NCI-H774 (cell line): ENCODE measurements around the gene FSIP1.

ENCODE experiments used
- DNase-seq: peaks from one replicate; lab custom pipeline; 2025; lab: John Stamatoyannopoulos, UW

The FSIP1 gene

DNA sequence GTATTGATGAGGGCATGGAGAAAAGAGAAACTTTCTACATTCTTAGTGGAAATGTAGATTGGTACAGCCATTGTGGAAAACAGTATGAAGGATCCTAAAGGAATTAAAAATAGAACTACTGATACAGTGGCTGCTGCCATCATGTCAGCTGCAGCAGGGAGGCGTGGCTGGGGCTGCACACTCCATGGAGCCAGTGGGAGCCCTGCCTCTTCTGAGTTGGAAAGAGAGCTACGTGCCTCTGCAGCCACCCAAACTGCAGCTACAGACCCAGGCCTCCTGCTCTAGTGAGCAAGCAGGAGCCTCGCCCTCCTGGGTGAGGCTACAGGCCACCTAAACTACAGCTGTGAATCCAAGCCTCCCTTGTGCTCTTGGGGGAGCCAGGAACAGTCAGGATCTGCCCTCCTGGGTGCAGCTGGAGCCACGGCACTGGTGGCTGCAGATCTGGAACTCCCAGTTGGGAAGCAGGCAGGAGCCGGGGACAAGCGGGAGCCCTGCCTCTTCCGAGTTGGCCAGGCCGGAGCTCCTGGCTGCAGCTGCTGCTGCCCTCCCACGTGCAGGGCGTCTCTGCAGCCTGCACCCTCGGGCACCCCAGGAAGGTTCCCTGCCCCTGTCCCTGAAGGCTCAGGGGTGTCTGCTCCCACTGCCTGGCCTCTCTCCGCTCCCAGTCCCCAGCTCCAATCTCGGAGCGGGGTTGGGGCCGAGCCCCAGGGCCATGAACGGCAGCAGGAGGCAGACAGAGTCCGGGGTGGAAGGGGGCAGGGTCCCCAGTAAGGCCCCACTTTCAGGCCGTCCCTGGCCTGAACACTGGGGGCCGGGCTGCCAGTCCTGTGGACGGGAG lies 137.3 kb downstream of the FSIP1 start:
- DNase-seq: no peak

DNA sequence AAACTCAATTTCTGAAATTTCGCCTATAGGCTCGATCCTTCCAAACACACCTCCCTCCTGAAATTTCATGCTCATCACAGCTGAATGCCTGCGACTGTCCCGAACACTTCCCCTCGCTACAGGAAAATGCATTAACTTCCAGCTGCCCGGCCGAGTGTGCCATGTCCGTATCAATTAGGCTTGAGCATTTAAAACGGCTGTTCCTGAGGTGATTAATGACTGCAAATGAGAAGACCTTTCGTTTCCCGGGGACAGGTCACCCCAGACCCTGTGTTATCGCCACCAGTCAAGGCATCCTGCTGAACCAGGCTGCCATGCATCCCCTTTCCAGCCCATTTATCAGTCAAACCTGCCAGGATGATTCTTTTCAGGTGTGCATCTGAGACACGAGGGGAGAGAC lies 138.5 kb downstream of the FSIP1 start:
- DNase-seq: no peak

DNA sequence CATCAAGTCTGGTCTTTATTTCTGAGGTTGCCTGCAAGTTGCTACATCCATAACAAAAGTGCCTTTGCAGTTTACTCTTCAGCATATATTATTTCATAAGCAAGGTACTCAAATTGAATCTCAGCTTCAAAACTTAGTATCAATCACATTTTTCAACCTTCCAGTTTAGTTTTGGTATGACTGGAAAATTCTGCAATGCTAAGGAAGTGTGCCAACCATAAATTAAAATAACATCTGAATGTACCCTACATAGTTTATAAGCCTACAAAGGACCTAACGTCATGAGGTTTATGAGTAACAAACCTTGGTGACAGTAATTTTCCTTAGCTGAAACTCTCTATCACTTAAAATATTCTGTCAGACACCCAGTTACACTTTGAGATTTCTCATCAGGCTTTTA lies 138.9 kb downstream of the FSIP1 start:
- no peak for DNase-seq

DNA sequence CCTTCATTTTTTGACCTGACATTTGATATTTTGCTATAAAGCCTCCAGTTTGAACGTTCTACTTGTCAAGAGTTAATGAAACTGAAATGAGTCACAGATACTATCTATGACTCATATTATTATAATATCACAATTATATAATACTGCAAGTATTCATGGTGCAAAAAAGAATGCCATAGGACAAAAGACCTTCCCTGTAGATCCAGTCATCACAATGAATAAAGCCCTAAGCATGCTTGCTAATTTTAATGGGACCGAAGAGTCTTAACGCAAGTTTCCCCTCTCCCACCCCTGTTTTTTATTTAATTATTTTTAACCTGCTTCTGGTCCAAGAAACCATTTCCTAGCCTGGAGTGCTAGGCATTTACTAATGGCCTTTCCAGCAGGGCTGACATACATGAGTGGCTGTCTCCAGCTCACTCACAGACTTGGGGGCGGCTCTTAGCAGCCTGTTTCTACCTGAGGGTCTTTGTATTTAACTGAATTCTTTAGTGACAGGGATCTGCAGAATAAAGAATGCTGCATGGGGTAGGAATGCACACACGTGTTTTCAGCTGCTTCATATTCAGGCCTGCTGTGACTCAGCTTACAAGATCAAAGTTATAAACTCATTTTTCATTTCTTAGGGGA lies 140.5 kb downstream of the FSIP1 start:
- no peak for DNase-seq

DNA sequence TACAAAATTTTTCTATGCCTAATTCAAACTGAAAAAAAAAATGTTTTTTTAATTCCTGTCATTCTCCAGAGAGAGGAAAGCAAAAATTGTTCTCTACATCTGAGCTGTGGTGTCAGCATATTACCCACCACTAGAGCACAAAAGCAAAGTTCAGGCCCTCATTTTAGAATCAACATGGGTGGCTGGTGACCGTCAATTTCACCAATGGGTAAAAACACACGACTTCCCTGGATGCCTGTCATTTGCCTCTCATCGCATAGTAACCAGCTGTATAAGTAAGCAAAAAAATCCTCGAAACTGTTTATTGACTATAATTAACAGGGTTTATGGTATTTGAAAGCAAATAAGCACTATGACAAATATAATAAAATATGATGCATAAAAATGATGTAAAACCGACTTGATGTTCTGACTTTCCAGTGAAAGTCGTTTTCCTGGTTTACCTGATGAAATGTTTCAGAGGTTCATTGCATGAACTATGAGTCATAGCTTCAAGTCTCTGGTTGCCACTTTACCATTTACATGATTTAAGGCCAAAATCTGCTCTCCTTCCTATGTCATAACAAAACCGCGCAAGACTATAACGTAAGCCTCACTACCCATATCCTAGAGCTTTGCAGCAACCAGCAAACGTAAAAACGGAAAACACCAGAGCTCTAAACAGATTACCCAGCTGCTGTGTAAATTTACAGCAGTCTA lies 141.3 kb downstream of the FSIP1 start:
- DNase-seq: no peak

DNA sequence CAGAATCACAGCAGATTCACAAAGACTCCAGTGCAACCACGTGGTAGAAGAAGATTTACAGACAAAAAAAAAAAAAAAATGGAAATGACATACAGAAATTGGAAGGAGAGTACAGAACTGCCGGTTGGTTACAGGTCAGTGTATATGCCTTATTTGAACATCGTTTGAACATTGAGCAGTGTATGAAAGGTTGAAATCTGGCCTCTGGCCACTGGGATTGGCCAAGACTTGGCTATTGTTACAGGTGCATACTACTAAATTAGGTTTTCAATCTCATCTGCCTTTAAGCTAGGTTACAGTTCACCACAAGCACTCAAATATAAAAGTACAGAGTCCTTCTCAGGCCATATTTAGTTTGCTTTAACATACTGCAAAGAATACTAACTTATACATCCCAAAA lies 142.0 kb downstream of the FSIP1 start:
- DNase-seq: no peak

DNA sequence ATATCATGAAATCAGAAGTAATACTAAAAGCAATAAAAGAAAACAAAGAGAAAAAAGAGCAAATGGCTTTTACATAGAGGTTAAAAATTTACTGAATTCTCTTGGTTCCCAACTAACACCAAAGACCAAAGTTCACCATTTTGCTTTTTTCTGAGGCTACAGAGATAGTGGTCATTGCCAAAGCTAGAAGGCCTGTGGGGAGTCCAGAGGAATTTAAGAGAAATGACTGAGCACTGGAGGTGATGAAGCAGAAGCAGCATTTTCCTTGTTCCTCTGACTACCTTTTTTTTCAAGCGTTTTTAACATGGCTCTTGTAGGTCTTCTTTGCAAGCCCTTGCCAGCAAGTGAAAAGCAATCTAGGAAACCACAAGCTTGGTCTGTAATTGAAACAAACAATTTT lies 143.6 kb downstream of the FSIP1 start:
- DNase-seq: no peak

DNA sequence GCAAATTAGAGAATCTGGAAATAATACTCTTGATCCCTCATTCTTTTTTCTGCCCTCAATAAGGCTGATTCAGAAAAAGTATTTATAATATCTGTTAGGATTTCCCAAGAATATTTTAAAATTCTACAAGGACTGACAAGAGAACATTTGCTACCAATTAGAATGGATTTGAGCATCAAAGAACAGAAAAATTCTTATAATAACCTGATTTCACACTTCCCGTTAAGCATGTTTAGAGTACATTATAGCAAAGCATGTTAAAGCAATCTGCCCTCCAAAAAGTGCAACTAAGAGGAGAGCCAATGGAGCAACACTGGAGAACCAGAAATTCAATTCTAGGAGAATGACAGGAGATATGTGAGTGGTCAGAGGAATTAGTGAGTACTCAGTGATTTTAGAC lies 144.6 kb downstream of the FSIP1 start:
- no peak for DNase-seq

DNA sequence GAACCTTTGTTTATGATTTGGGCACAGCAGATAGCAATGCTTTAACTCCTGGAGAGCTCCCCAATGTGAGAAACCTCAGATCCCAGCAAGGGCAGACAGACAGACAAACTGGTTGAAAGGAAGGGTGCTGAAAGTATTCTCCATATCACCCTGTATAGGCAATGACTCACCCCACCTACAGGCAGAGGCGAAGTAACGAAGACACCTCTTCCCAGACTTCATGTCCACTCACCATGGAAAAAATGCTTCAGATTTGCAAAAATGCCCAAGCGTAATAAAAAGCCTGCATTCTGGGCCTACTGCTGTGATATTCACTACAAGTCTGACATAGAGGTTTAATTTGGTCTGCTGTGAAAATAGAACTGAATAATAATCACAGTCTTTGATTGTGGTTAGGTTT lies 151.3 kb downstream of the FSIP1 start:
- no peak for DNase-seq

DNA sequence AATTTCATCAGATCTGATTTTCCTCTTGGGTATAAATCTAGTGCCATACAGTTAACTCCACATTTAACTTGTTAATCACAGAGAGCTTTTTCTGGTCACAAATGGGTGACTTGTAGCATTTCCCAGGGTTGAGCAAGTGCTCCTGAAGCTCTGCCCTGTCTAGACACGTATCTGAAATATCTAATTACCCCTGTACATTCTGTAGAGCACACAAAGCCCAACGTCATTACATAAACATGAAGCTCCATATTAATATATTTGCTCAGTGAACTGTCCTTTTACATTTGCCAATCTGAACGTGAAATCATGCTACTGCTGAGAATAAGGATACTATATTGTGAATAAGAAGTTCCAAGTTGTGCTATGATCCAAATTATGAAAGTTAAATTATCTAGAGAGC lies 152.7 kb downstream of the FSIP1 start:
- DNase-seq: peak; percentile 13

DNA sequence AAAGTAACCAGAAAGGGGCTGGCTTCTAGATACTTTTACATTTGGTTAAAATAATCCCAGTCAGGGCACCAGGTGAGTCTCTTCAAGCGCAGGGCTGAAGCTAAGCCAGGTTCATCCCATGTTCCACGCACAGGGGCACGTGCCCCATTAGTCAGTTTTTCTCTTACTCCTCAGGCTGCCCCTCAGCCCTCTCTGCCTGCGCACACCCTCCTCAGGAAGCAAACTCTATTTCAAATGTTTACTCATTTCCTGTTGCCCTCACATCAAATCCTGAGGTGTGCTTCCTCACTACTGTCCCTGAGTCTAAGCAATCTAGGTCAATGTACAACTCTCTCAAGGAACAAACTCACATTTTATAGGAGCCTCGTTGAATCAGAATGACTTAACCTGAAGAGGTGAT lies 153.3 kb downstream of the FSIP1 start:
- no peak for DNase-seq

DNA sequence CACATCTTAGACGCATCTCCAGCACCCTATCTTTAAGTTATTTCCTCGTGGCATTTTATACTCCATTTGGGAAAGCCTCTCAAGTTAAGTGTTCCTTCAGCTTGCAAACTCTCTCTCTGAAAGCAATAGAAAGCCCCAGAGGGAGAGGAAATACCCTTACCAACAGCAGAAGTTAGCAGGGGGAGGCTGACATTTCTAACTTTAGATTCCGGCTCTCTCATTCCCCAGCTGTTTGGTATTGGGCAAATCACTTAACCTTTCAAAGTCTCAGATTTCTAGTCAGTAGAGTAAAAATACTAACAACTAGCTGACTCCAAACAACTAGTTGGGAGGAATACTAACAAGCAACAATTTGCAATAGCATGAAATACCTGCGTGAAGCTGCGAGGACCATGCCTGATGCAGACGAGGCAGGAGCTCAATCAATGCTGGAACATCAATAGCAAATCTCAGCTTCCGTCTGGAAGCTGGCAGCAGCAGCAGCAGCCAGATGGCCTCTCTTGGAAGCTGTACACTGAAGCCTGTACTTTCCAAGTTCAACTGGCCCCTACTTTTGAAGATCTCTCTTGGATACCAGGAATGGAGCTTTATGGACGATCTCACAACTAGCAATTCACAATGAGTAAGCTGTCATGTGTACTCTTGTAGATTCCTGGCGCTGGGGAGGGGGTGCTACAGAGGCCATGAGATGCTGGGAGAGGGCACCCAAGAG lies 153.9 kb downstream of the FSIP1 start:
- no peak for DNase-seq

DNA sequence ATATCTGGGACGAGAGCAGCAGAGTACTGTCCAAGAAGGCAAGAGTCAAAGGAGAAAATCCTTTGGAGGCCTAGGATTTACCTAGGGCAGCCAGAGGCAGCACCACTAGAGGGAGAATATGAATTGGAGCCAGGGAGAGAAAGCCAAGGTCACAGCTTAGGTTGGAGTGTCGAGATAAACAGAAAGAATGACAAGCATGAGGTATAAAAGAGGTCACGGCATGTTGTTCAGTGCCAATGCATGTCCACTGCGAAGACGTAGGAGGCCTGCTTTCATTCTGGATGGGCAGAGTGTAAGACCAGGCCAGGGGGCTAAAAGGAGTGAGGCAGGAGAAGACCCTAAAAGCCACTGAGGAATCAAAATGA lies 154.5 kb downstream of the FSIP1 start:
- DNase-seq: no peak

DNA sequence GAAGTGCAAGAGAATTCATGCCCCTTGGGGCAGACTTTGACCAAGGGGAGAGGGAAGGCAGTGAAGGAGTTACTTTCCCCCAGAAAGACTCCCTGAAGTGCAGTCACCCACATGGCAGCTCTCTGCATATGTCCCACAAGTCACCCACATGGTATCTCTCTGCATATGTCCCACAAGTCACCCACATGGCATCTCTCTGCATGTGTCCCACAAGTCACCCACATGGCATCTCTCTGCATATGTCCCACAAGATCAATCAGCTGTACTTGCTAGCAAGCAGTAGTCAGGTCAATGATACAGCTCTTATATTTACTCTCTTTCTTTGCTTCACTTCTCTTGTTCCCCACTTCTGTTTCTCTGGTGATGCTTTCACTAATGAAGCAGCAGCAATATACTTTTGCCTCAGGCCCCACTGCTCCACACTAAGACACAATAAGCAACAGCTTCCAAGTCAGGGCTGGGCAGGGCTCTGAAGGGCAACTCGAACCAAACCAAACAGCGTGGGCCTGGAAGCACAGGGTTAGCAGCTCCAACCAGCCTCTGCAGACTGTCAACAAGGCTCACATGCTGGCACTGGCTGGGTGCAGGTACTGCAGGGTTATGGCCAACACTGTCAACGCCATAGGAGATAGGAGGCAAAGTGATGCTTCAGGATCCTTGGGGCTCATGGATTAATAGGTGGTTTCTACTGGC lies 155.0 kb downstream of the FSIP1 start:
- no peak for DNase-seq

DNA sequence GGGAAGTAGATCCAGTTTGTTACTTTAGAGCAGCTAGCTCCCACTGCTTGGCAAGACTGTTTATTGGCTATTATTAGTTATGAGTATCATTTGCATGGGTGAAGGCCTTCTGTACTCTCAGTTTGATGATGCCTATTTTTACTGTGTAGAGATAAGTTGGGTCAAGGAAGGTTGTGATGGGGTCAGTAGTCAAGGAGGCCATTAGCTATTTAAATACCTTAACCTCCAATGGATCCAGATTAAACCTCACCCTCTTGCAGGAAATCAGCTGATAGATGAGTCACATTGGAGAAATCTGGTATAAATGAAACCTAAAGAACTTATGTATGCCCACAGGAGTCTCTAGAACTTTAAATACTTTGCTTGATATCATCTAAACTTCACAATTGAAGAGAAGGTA lies 156.8 kb downstream of the FSIP1 start:
- DNase-seq: no peak

DNA sequence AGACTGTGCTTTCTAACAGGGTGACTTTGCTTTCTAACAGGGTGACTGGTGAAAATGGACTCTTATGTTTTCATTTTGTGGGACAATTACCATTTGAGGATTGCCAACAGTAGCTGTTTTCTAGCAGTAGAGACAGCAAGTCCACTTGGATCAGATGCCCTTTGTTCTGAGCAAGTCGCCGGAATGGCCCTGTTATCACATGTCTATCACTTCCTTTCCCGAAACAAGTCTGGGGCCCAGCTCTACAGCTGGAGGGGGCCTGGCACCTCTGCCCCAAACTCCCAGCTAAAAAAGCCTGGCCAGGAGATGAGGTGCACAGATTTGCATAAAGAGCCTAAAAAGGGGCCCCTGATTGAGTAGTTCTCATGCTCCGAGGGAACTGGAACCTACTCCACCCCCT lies 157.2 kb downstream of the FSIP1 start:
- DNase-seq: no peak

DNA sequence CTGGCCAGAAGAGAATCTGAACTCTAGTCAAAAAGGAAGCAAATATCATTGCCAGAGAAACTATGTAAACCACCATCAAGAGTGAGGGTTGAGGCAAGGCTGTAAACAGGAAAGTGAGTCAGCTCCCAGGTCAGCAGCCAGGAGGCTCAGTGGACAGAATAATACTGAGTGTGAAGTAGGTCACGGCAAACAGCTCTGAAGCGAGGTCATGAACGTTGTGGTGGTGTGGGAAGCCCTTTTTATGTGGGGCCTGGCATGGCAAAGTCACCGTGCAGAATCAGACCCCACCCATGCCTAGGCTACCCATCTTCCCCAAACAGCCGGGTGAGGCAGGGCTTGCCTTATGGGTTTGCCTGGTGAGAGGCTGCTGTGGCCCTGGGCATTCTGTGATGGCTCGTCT lies 157.8 kb downstream of the FSIP1 start:
- DNase-seq: no peak

DNA sequence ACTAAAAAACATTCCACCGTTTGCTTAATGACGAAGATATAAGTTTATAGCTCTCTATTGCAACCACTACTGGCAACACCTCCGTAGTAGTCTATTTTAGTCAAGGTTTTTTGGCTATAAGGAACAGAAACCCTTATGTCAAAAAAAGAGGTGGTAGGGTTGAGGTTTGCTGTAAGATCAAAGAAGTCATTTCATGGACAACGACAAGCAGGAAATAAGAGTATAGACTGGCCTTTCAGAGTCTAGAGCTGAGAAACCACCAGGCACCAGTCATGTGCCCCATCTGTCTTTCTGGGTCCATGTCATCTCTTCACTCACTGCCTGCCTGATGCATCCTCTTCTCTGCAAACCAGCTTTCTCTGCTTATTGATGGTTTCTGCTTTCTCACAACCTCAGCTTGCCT lies 159.1 kb downstream of the FSIP1 start:
- no peak for DNase-seq

DNA sequence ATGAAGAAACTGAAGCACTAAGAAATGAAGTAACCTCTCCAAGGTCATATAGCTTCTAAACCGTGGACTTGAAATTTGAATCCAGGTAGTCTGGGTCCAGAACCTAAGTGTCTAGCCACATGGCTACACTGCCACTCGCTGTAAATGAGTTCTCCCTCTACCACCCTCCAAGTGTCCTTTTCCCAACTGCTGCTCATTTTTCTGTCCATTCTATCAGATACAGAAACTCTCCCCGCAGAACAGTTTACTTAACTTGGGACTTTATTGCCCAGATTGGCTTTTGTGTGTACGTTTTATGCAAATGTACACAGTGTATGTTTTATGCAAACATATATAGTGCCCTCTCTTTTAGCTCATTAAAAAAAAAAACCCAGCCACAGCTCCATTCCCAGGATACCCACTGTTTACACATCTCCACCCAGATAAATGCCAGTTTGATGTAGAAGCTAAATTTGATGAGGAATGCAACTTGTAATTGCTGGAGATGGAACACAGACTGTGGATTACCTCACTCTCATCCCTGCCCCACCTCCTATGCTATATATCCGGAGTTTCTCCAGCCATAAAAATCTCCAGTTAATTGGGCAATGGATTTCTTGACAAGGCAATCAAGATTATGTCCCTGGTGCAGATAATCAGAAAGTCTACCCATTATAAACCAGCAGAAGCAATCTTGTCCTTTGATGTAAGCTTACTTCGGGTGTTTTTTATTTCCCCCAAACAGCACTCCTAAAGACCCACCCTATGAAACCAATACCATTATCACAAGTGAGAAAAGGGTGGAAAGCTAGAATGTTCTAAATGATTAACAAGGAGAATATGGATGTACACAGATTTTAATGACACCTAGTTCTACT lies 159.8 kb downstream of the FSIP1 start:
- DNase-seq: no peak

DNA sequence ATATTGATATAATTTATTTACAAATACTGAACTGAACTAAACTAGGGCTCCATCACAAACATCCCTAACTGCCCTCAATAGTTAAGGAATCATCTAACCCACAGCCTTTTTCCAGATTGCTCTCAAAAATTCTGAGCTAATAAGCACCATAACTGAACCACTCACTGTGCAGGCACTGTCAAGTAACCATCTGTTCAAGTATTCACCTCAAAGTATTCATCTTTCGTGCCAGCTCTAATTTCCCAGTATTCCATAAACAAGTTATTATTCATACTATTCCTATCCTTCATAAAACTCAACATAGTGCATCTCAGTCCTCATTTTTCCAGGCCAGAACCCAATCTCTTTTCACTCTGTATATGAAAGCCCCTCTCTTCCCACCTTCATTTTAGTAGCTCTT lies 160.7 kb downstream of the FSIP1 start:
- DNase-seq: no peak

DNA sequence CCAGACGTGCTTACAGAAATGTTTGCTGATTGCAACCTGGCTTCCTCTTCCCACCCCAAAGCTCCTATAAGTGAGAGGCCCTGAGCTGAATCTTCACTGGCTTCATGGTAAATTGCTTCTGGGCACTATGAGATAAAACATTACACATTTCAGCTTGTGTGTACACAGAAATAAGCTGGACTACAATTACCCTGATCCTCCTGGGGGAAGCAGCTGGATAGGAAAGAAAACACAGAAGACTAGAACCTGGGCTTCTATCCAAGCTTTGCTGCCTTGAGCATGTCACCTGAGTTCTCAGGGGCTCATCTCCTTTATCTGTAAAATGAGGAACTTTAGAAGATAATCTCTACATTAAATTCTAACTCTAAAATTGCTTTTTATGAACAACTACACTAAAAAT lies 161.4 kb downstream of the FSIP1 start:
- DNase-seq: no peak
